GDM1 (cell line): ENCODE measurements around the gene SOST.

Experiments
- DNase-seq: peaks from one replicate; lab custom pipeline; 2025; lab: John Stamatoyannopoulos, UW

Gene SOST

DNA sequence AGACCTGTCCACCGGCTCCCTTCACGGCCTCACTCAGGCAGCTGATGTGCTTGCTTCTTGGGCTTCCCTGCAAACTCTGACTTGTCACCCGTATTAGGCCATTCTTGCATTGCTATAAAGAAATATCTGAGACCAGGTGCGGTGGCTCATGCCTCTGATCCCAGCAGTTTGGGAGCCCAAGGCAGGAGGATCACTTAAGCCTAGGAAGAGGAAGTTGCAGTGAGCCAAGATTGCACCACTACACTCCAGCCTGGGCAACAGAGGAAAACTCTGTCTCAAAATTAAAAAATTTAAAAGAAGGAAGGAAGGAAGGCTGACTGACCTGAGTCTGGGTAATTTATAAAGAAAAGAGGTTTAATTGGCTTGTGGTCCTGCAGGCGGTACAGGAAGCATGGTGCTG, 17.0 kb downstream of the SOST start:
- DNase-seq: no peak

GRCh38 chr17:43740541-43740940, 18.1 kb downstream of the SOST start:
- DNase-seq: no peak

GRCh38 chr17:43737722-43738121, 20.9 kb downstream of the SOST start:
- DNase-seq: no peak

DNA sequence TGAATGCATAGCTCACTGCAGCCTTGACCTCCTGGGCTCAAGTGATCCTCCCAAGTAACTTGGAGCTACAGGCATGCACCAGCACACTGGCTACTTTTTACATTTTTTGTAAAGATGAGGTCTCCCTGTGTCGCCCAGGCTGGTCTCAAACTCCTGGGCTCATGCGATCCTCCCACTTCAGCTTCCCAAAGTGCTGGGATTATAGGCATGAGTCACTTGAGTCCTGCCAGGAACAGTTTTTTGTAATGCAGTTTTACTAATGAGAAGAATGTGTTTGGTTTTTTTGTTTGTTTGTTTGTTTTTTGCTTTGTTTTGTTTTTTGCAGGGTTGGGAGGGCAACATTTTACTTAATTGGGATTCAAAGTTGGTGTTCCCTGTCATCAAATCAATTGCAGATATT, 22.2 kb downstream of the SOST start:
- DNase-seq: no peak

DNA sequence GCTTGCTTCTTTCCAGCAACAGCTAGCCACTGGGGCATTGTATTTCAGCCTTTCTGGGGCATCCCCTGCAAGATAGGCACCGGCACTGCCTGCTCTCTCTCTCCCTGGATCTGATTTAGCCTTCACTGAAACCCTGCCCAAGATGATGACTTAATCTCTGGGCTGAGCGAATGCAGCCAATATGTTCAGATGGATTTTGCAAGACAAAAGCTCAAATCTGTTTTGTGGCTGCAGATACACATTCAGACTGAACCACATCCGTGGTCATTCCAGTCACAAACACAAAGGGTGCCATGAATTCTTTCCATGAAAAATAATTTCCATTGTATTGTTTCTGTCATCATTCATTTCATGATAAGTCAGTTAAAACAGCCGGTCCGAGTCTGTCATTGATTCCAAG, 24.2 kb downstream of the SOST start:
- no peak for DNase-seq

DNA sequence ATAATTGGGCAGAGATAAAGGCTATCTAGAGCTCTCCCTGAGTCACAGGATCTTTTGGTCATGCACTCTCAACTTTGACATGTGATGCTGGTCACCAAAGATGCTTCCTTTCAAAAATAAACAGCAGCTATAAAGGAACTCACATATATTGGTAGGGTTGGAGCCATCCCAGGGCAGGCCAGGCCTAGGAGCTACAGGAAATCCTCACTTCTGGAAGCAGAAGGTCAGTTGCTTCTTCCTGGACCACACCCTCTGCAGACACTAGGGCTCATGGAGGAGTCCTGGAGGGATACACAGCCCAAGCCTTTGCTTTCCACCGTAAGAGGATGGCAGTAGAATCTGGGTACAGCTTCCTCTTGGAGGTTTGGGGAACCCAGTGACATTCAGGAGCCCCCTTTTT, 24.6 kb downstream of the SOST start:
- DNase-seq: no peak

GRCh38 chr17:43732958-43733357, 25.6 kb downstream of the SOST start:
- DNase-seq: no peak

- DNase-seq: no peak
These were observed 30.5 kb downstream of the SOST start for GRCh38 chr17:43728081-43728480.

GRCh38 chr17:43723697-43724359, 34.8 kb downstream of the SOST start:
- no peak for DNase-seq

DNA sequence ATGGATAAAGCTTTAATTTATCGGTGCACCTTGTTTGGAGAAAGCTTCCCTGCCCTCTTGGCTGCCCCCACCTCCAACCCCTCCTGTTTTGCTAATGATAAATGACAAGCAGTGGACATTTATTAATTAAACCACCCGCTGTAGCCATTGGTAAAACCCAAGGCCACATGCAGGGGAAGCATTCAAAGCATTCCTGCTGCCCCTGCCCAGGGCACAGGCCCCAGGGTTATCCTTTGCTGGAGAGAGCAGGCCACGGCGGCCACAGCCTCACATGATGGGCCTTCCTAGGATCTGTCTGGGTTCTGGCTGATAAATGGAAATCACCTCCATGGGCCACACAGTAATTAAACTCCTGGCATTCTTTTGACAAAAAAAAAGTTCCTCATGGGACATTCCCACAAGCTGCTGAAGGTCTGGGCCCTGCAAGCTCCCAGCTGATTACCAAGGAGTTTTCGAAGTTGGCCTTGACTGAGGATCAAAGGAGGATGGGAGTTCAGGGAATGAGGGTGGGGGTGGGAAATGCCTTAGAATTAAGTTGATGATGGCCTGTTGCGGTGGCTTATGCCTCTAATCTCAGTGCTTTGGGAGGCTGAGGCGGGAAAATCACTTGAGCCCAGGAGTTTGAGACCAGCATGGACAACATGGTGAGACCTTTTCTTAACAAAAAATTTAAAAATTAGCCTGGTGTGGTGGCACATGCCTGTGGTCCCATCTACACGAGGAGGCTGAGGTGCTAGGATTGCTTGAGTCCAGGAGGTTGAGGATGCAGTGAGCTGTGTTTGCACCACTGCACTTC, 35.5 kb downstream of the SOST start:
- no peak for DNase-seq

DNA sequence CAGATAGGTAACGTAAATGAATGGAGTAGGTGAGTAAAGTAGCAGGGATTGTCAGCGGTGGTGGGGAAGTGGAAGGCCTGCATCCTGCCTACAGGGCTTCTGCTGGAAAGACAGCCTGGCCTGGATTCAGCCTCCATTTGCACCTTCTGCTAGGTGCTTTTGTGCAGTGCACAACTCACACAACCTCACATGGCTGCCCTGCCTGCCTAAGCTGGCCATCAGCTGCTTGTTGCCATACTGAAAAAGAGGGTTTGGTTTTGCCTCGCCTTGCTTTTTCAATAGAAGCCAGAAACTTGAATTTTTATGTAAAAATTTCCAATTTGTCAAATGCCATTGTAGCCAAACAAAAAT, 36.3 kb downstream of the SOST start:
- DNase-seq: no peak

DNA sequence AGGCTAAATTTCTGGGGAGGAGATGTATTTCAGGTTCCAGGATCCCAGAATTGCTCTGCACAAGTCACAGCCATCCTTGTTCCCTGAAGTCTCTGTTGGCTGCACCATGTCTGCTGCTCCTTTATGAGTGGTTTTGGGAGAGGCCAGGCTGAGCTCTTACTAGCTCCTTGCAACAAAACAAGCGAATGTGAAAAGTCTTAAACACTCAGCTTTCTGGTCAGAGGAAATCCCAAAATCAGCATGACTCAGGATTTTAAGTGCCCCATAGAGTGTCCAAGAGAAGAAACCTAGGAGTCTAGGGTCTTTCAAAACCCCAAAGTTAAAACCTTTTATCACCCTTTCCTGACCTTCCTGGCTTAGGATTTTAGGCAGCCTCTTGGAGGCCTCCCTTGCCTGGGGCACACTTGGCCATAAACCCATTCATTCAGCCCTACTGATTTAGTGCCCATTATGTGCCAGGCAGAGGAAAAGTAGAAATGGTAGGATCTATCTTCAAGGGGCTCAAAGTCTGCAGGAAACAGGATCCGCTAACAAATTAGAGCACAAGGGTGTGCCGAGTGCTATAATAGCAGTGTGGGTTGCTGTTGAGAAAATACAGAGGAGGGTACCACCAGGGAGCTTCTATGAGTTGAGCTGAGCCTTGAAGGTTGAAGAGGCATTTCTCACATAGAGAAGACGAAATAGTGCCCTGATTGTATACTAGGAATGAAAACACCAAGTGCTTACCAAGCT, 36.9 kb downstream of the SOST start:
- no peak for DNase-seq

DNA sequence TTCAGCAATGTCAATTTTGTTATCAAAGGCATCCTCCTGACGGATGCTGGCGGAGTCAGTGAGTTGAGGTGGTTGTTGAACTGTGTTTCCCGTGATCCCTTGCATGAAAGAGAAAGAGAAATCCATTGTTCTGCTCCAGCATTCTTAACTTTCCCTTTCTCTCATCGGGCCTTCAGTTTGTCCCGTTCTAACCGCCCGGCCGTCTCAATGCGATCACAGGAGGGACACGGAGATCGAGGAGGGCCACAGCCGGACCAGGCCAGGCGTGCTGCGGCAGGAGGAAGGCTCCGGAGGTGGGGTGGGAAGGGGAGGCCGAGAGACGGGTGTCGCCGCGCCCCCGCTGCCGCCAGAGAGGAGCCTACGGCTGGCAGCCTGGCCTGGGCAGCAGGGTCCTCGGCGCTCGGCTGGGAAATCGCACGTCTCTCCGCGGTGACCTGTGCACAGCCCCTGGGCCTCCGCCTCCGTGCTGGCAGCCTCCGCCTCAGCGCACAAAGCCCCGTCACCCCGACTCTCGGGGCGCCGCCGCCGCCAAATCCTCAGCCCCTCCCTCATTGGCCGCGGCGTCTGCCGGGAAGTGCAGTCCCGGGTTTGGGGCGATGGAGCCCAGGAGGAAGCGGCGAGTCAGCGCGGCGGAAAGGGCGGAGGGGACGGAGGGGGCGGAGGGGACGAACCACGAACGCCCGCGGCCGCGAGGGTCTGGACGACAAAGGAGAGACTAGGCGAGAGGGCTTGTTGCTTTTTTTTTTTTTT, 38.1 kb downstream of the SOST start:
- DNase-seq: no peak

- peak; percentile 27 for DNase-seq
These were observed 39.0 kb downstream of the SOST start for GRCh38 chr17:43719578-43719977.

DNA sequence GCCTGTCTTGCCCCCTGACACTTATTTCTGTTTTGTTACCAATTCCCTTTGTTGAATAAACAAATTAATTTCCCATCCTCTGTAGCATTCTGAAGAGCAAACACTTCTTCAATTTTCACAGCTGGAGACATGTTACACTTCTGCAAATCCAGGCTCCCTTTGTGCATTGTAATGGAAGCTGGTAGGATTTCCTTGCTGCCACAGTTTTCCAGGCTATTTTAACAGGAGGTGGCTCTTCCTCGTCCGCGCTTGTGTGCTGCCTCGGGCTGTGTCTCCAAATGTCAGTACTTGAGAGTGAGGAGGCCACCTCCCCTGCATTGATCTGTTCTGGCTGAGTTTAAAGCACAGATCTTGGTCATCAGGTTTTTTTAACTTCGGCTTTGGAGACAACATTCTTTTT, 40.0 kb downstream of the SOST start:
- no peak for DNase-seq

DNA sequence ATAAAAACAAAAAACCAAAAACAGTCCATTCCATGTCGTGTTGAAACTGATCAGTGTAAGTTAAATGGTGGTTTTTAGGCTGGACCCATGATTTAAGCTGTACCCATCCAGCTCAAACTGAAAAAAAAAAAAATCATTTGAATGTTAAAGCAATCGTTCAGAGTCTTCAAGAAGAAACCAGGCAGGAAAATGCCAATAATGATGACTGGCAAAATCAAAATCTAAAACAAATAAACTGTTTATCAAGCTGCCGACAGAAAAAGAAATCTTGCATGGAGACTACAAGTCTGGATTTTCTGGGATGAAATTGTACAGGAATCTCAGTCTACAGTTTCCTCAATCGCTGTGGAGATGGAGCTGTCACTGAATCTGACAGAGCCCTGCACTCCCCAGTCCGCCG, 40.7 kb downstream of the SOST start:
- no peak for DNase-seq

DNA sequence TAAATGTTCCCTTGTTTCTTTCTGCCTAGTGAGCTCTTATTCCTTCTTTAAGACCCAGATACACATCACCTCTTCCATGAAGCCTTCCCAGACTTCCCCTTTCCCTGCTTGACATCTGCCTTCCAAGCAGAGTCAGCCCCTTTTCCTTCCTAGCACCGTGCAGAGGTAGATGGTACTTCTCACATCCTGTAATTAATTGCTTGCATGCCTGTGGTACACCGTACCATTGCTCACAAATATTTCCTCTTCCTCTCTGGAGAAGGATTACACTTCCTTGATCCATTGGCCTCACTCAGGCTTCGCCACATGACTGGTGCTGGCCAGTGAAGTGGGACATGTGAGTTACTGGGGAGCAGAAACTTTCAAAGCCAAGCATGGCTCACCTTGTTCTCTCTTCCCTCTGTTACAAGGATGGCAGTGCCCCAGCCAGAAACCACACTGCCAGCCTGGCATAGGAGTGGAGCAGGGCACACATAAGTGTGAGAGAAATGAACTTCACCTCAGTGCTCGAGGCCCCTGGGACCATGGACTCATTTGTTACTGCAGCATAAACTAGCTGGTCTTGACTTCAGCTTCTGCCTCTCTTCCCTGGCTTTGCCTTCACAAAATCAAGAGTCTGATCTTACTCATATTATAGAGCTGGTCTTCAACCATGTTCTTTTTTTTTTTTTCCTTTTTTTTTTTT, 44.0 kb downstream of the SOST start:
- DNase-seq: no peak

- DNase-seq: no peak
These were observed 45.0 kb downstream of the SOST start for GRCh38 chr17:43713494-43714162.

GRCh38 chr17:43712397-43712796, 46.2 kb downstream of the SOST start:
- DNase-seq: no peak

GRCh38 chr17:43710101-43710500, 48.5 kb downstream of the SOST start:
- no peak for DNase-seq

- DNase-seq: no peak
These were observed 49.4 kb downstream of the SOST start for GRCh38 chr17:43709210-43709609.
